ENCODE measurements around the gene SPATA18.

Gene SPATA18

DNA sequence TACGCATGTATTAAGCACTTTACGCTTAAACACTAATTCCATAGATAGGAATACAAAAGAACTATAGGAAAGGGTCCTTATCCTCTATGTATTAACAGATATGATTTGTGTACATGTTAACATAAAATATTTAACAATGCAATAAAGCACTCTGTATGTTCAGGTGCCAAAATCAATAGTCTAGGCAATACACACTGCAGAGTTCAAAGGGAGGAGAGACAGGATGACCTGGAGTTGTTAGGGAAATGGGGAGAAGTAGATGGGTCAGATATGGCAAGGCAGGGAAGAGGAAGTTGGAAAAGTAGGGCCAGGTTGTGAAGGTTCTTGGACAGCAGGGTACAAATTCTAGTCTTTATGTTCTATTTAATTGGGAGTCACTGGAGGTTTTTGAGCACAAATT lies 15.9 kb upstream of the SPATA18 start:
- Histone ChIP-seq H3K36me3 (ENCODE audit: insufficient read depth, low read length) (peaks cover 5% of the 10 kb centered on the region; the same call in 1 of the 2 replicates), H3K4me1 (ENCODE audit: insufficient read depth, low read length) (peaks cover 3% of the 10 kb centered on the region; the same call in 1 of the 2 replicates), H3K9me3 (ENCODE audit: control insufficient read depth, insufficient read depth, low read length) (no peaks in the 10 kb centered on the region), H3K9ac (ENCODE audit: low read depth, low read length) (no peak overlapping the region)

DNA sequence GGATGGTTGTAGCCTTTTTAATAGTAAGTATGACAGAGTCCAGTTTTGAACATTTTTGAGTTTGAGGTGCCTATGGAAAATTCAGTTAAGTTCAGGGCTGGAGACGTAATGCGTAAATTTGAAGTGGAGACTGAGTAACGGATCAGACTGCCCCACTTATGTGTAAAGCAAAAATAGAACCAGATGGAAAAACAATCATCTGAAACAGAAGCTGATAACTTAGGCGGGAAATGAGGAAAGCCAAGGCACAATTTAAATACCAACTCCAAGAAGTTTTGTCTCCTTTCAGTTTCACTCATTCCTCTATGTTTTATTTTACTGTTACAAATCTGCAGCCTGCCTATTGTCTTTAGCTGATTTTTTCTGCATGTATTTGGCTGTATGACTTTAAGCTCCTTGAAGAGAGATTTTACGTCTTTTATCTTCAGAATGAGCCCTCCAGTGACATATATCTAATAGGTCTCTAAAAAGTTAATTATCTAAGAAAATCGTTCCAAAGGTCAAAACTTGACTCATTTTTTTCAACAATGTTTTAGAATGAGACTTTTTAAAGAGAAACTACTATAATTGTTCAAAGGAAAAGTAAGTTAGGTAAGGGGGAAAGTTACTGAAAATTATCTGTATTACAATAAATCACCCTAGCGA lies 14.1 kb upstream of the SPATA18 start:
- Histone ChIP-seq H3K9me3 (ENCODE audit: control insufficient read depth, insufficient read depth, low read length) (no peaks in the 10 kb centered on the region), H3K4me1 (ENCODE audit: insufficient read depth, low read length) (peaks cover 3% of the 10 kb centered on the region; the same call in 1 of the 2 replicates), H3K9ac (ENCODE audit: low read depth, low read length) (peak overlapping the region; percentile 70), H3K36me3 (ENCODE audit: insufficient read depth, low read length) (no peaks in the 10 kb centered on the region)

DNA sequence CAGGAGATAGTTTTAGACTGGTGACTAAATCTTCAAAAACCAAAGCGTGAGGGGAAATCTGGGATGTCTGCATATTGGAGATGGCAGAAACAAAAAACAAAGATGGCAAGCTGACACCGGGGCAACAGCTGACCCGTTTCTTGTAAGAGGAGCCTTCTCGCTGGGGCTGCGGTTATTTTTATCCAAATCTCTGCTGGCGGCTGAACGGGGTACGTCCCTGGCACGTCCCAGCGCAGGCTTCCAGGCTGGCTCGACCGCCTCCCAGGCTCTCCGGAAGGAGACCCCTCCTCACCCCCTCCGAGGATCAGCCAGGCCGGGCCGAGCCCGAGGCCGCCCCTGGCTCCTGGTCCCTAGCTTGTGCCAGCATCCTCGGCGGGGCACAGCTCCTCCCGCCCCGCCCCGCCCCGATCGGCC lies 13.4 kb upstream of the SPATA18 start:
- H3K9me3 ChIP-seq (ENCODE audit: control insufficient read depth, insufficient read depth, low read length), result no peaks in the 10 kb centered on the region
- no peaks in the 10 kb centered on the region for H3K36me3 ChIP-seq (ENCODE audit: insufficient read depth, low read length)
- peaks cover 3% of the 10 kb centered on the region; the same call in 1 of the 2 replicates for H3K4me1 ChIP-seq (ENCODE audit: insufficient read depth, low read length)
- H3K9ac ChIP-seq (ENCODE audit: low read depth, low read length), result peak overlapping the region; percentile 70

DNA sequence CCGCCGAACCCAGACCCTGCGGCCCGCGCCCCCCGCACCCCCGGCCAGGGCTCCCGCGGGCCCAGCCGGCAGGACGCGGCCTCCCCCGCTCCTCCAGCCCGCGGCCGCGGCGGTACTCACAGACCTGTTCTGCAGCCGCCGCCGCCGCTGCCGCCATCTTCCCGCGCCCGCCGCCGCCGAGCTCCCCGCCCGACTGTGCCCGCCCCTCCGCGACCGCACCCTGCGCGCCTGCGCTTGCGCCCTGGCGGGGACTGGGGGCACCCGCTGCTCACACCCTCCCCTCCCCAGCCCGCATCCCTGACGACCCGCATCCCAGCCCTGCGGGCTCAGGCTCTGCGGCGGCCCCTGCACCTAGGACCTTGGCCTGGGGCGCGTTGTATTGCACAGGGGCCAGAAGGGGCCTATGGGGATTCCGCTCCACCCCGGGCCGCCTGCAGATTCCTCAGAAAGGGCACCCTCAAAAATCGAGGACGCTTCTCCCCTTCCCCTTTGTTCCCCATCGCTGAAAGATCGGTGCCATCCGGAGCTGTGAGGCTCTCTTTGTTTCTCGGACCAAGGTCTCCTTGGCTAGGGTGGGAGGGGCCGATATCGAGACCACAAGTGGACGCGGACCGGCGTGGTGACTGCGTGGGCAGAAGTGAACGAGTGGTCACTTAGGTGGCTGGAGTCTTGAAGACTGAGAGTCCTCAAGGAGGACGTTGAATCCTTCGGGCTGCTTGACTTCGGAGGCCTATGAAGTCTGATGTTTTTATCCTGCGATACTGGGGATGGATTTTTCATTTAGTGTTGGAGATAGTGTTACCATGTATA lies 12.8 kb upstream of the SPATA18 start, which contains the start of gene SGCB:
Gene SGCB (minus strand): TSS at position 197 of the 810 bp plus-strand sequence. CDS start 40 bp downstream, at position 157.
- Histone ChIP-seq H3K36me3 (ENCODE audit: insufficient read depth, low read length) (no peaks in the 10 kb centered on the region), H3K4me1 (ENCODE audit: insufficient read depth, low read length) (peaks cover 3% of the 10 kb centered on the region; the same call in 1 of the 2 replicates), H3K9me3 (ENCODE audit: control insufficient read depth, insufficient read depth, low read length) (no peaks in the 10 kb centered on the region), H3K9ac (ENCODE audit: low read depth, low read length) (peak within 1 kb of the TSS; percentile 70)

DNA sequence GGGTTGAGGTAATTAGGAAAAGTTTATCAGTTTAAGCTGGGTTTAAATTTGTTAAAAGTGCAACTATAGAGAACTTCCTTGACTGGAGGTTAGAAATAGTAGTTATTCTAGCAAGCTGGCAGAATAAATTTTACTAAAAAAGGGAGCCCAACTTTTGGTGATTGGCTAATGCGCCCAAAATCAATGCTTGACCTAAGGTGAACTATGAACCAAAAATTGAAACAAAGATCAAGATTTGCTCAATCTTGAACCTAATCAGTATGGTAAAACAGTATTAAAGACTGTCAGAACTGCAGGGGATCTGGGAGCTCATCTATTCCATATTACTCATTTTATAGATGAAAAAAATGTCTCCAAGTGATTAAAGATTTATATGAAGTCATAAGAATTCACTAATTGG lies 6.1 kb upstream of the SPATA18 start:
- Histone ChIP-seq H3K9me3 (ENCODE audit: control insufficient read depth, insufficient read depth, low read length) (0 out of 2 replicates have a peak, but pooled peaks cover 3% of the 10 kb centered on the region), H3K4me1 (ENCODE audit: insufficient read depth, low read length) (no peaks in the 10 kb centered on the region), H3K36me3 (ENCODE audit: insufficient read depth, low read length) (no peaks in the 10 kb centered on the region), H3K9ac (ENCODE audit: low read depth, low read length) (no peak overlapping the region)

DNA sequence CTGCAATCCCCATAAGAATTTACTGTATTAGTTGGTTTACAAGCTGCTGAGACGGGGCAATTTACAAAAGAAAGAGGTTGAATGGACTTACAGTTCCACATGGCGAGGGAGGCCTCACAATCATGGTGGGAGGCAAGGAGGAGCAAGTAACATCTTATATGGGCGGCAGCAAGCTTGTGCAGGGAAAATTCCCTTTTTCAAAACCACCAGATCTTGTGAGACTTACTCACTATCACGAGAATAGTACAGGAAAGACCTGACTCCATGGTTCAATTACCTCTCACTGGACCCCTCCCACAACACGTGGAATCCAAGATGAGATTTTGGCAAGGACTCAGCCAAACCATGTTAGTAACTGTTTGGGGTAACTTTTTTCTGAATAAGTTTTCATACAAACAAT lies 1.8 kb upstream of the SPATA18 start:
- Histone ChIP-seq H3K4me1 (ENCODE audit: insufficient read depth, low read length) (peaks cover 5% of the 10 kb centered on the region), H3K9ac (ENCODE audit: low read depth, low read length) (no peak overlapping the region), H3K9me3 (ENCODE audit: control insufficient read depth, insufficient read depth, low read length) (0 out of 2 replicates have a peak, but pooled peaks cover 3% of the 10 kb centered on the region), H3K36me3 (ENCODE audit: insufficient read depth, low read length) (no peaks in the 10 kb centered on the region)

DNA sequence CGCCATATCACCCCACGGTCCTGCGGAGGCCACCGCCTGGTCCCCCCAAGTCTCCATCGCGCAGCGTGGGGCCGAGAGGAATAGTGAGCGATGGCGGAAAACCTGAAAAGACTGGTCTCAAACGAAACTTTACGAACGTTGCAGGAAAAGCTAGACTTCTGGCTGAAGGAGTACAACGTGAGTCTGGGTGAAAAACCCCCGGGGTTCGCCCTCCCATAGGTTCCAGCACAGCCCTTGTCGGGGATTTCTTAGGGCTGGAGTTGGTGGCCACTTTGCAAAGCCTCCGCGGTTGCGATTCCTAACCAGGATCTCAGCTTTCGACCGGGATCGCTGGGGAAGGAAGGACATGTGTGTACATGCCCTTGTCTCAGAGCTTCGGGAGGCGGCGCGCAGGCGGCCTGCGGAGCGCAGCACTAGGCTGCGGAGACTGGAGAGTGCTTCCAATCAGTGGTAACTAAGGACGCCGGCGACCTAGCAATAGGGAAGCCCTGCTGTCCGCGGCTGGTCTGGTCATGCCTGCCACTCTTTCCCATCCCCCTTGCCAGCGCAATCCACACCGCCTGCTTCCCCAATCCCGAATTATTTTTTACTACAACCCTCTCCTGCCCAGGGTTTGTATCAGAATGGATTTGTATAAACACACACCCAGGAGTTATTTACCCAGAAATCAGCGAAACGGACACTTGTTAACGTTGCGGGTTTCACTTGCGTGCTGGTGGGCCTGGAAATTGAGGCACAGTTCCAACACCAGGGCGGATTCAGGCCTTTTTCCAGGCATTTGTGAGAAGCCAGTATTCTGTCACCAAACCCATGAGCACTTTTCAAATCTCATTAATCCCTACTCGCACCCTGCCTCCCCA lies 741 bp downstream of the SPATA18 start:
- no peaks in the 10 kb centered on the region for H3K36me3 ChIP-seq (ENCODE audit: insufficient read depth, low read length)
- peaks cover 5% of the 10 kb centered on the region for H3K4me1 ChIP-seq (ENCODE audit: insufficient read depth, low read length)
- peak overlapping the region; percentile 79 for H3K9ac ChIP-seq (ENCODE audit: low read depth, low read length)
- 0 out of 2 replicates have a peak, but pooled peaks cover 3% of the 10 kb centered on the region for H3K9me3 ChIP-seq (ENCODE audit: control insufficient read depth, insufficient read depth, low read length)

DNA sequence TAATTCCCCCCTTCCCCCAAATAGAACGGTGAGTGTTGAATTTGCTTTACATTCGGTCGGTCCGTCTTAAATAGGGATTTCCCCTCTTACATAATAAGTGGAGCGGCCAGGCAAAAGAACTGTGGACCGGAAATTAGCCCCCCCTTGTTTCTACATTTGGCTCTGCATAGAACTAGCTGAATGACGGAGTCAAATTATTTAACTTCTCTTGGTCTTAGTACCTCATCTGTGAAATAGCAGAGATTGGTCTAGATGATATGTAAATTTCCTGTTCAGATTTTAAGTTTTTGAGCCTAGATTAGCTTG lies 1.3 kb downstream of the SPATA18 start:
- H3K9me3 ChIP-seq (ENCODE audit: control insufficient read depth, insufficient read depth, low read length), result 0 out of 2 replicates have a peak, but pooled peaks cover 3% of the 10 kb centered on the region
- H3K4me1 ChIP-seq (ENCODE audit: insufficient read depth, low read length), result peaks cover 5% of the 10 kb centered on the region
- no peaks in the 10 kb centered on the region for H3K36me3 ChIP-seq (ENCODE audit: insufficient read depth, low read length)
- peak overlapping the region; percentile 79 for H3K9ac ChIP-seq (ENCODE audit: low read depth, low read length)

DNA sequence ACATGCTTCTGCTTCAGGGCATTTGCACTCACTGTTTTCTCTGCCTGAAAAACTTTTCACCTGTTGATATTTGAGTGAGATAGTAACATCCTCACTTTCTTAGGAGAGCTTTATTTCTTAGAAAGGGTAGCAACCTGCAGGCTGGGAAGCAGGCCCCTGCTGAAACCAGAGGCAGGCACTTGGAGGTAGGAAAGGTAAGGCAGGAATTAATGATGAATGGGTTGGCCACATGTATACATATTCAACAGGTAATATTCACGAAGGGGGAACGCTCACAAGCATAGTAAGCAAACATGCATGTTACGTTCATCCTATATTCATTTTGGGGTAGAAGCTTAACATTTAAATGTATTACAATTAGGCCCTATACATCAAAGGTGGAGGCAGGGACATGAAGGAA lies 3.1 kb downstream of the SPATA18 start:
- no peaks in the 10 kb centered on the region for H3K36me3 ChIP-seq (ENCODE audit: insufficient read depth, low read length)
- H3K9me3 ChIP-seq (ENCODE audit: control insufficient read depth, insufficient read depth, low read length), result 0 out of 2 replicates have a peak, but pooled peaks cover 2% of the 10 kb centered on the region
- H3K4me1 ChIP-seq (ENCODE audit: insufficient read depth, low read length), result peaks cover 5% of the 10 kb centered on the region
- no peak overlapping the region for H3K9ac ChIP-seq (ENCODE audit: low read depth, low read length)

DNA sequence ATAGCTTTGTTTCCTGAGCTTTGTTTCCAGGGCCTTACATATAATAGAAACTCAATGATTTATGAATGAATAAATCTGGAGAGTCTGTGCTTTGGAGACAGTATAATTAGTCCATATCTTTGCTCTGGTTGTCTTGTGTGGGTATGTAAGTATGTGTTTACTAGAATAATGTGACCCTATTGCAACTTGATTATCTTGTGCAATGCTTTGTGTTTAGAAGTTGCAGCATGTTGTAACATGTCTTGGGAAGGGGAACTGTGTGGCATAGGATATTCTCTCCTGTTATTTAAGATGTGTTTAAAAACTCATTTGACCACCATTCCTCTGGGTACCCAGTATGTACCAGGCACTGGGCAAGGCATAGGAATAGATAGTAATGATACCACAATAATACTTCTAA lies 6.1 kb downstream of the SPATA18 start:
- no peak overlapping the region for H3K9ac ChIP-seq (ENCODE audit: low read depth, low read length)
- H3K36me3 ChIP-seq (ENCODE audit: insufficient read depth, low read length), result no peaks in the 10 kb centered on the region
- H3K4me1 ChIP-seq (ENCODE audit: insufficient read depth, low read length), result peaks cover 5% of the 10 kb centered on the region
- H3K9me3 ChIP-seq (ENCODE audit: control insufficient read depth, insufficient read depth, low read length), result no peaks in the 10 kb centered on the region

DNA sequence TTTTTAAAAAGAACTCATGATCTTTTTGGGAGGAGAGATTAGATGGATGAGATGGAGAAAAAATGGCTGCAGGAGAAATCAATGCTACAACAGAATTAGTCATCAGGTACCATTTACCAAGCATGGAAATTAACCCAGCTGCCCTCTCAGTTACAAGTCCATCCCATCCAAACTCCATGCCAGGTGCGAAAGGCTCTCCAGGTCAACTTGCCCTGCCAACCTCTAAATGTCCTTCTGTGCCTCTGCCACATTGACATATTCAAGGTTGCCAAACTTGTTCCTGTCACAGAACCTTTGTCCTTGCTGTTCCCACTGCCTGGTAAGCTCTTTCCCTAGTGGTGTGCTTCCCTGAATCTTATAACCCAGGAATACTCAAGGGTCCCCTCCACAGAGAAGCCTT lies 7.2 kb downstream of the SPATA18 start:
- no peaks in the 10 kb centered on the region for H3K4me1 ChIP-seq (ENCODE audit: insufficient read depth, low read length)
- H3K36me3 ChIP-seq (ENCODE audit: insufficient read depth, low read length), result no peaks in the 10 kb centered on the region
- no peaks in the 10 kb centered on the region for H3K9me3 ChIP-seq (ENCODE audit: control insufficient read depth, insufficient read depth, low read length)
- H3K9ac ChIP-seq (ENCODE audit: low read depth, low read length), result no peak overlapping the region

DNA sequence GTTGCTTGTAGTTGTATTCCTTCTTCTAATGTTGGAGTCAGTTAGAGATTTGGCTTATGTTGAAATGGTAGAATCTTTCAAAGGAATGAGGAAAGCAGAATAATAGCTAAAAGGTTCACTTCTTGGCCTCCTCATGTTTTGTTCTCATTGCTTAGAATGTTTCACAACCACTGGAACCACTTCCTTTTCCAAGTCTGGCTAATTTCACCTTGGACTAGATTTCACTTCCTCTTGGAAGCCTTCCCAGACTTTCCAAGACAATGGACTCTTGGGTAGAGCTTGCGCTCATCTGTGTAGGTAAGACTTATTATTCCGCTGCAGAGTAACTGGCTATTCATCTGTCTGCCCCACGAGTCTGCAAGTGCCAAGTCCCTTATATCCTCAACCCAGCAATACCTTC lies 8.3 kb downstream of the SPATA18 start:
- H3K36me3 ChIP-seq (ENCODE audit: insufficient read depth, low read length), result no peaks in the 10 kb centered on the region
- no peaks in the 10 kb centered on the region for H3K4me1 ChIP-seq (ENCODE audit: insufficient read depth, low read length)
- H3K9ac ChIP-seq (ENCODE audit: low read depth, low read length), result no peak overlapping the region
- H3K9me3 ChIP-seq (ENCODE audit: control insufficient read depth, insufficient read depth, low read length), result no peaks in the 10 kb centered on the region

DNA sequence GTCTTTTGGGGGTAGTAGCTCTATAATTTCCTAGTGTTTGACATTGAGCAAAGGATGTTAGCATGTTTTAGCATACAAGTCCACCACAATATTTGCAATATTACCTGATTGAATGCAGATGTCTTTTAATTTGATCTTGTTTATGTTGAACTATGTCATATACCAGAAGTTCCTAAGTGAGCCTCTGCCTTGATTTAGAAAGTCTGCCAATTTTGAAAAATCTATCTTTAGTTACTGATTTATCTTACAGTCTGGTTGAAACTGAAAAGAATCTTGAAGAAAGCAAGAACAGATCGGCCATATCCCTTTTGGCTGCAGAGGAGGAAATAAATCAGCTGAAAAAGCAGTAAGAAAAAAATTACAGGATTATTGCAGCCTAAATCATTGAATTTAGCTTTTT lies 18.5 kb downstream of the SPATA18 start:
- H3K36me3 ChIP-seq (ENCODE audit: insufficient read depth, low read length), result no peaks in the 10 kb centered on the region
- H3K9ac ChIP-seq (ENCODE audit: low read depth, low read length), result no peak overlapping the region
- no peaks in the 10 kb centered on the region for H3K9me3 ChIP-seq (ENCODE audit: control insufficient read depth, insufficient read depth, low read length)
- no peaks in the 10 kb centered on the region for H3K4me1 ChIP-seq (ENCODE audit: insufficient read depth, low read length)

DNA sequence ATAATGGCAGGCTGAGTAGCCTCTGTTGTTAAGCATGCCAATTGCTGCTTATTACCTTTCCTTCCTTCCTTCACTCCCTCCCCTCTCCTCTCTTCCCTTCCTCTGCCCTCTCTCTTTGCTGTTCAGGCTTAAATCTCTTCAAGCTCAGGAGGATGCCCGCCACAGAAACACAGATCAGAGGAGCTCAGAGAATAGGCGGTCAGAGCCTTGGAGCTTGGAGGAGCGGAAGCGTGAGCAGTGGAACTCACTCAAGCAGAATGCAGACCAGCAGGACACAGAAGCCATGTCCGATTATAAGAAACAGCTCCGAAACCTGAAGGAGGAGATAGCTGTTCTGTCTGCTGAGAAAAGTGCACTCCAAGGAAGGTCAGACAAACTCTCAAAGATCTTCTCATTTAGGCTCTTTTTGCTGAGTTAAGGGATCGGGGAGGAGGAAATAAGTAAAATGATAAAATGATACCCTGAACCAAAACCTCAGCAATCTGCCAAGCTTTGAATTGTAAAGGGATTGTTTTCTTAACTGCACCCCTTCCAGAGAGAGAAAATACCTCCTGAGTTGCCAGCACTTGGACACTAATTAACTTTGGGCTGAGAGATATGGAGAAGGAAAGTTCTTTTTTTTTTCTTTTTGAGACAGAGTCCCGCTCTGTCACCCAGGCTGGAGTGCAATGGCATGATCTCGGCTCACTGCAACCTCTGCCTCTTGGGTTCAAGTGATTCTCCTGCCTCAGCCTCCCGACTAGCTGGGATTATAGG lies 20.9 kb downstream of the SPATA18 start:
- H3K36me3 ChIP-seq (ENCODE audit: insufficient read depth, low read length), result no peaks in the 10 kb centered on the region
- H3K9ac ChIP-seq (ENCODE audit: low read depth, low read length), result no peak overlapping the region
- no peaks in the 10 kb centered on the region for H3K9me3 ChIP-seq (ENCODE audit: control insufficient read depth, insufficient read depth, low read length)
- no peaks in the 10 kb centered on the region for H3K4me1 ChIP-seq (ENCODE audit: insufficient read depth, low read length)
